ENCODE results near the gene STEAP3.

Gene STEAP3

GRCh38 chr2:119293254-119293653 is 69.6 kb downstream of the STEAP3 start:
- Histone ChIP-seq H2AFZ (ENCODE audit: low read depth, low read length) (no peak overlapping the region), H3K9me3 (ENCODE audit: low read length) (no peaks in the 10 kb centered on the region), H3K36me3 (ENCODE audit: insufficient read depth, low read length) (no peaks in the 10 kb centered on the region), H3K4me3 (ENCODE audit: low read length) (no peak overlapping the region), H3K27me3 (ENCODE audit: insufficient read depth, low read length) (no peaks in the 10 kb centered on the region), H3K4me1 (ENCODE audit: insufficient read depth, low read length) (peaks cover 6% of the 10 kb centered on the region)

DNA sequence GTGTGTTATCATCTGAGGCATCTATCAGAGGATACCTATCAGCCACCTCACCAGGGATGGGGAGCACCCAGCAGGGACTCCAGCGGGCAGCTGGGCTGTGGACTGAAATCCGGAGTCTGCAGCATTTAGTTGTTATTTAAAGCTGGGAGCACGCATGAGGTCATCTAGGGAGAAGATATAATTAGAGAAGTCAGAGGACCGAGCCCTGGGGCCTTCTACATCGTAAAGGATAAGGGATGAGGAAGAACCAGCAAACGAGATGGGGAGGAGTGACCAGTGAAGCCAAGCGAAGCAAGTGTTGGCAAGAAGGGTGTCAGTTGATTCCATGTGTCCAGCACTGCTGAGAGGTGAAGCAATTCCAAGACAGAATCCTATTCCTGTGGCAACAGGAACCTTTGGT is 70.3 kb downstream of the STEAP3 start:
- H3K4me1 ChIP-seq (ENCODE audit: insufficient read depth, low read length): peaks cover 6% of the 10 kb centered on the region
- no peak overlapping the region for H3K4me3 ChIP-seq (ENCODE audit: low read length)
- no peaks in the 10 kb centered on the region for H3K27me3 ChIP-seq (ENCODE audit: insufficient read depth, low read length)
- H3K36me3 ChIP-seq (ENCODE audit: insufficient read depth, low read length): no peaks in the 10 kb centered on the region
- no peaks in the 10 kb centered on the region for H3K9me3 ChIP-seq (ENCODE audit: low read length)
- H2AFZ ChIP-seq (ENCODE audit: low read depth, low read length): no peak overlapping the region

DNA sequence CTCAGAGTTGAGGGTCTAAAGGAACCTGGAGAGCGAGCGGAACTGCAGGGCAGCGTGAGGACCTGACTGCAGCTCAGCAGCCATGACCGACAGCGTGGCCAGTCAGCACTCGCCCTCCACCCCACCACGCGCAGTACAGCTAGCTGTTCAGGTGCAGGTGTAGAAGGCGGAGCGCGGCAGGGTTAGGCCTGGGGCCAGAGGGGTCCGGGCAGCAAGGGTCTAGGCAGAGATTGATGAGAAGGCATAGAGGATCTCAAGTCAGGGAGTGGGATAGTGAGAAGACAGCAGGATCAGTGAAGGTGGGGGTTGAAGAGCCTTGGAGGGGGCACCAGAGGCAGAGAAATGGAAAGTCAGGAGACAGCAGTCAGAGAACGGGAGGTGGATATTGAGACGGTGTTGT is 71.0 kb downstream of the STEAP3 start:
- no peaks in the 10 kb centered on the region for H3K36me3 ChIP-seq (ENCODE audit: insufficient read depth, low read length)
- no peak overlapping the region for H2AFZ ChIP-seq (ENCODE audit: low read depth, low read length)
- no peaks in the 10 kb centered on the region for H3K27me3 ChIP-seq (ENCODE audit: insufficient read depth, low read length)
- peaks cover 6% of the 10 kb centered on the region for H3K4me1 ChIP-seq (ENCODE audit: insufficient read depth, low read length)
- no peaks in the 10 kb centered on the region for H3K9me3 ChIP-seq (ENCODE audit: low read length)
- no peak overlapping the region for H3K4me3 ChIP-seq (ENCODE audit: low read length)

DNA sequence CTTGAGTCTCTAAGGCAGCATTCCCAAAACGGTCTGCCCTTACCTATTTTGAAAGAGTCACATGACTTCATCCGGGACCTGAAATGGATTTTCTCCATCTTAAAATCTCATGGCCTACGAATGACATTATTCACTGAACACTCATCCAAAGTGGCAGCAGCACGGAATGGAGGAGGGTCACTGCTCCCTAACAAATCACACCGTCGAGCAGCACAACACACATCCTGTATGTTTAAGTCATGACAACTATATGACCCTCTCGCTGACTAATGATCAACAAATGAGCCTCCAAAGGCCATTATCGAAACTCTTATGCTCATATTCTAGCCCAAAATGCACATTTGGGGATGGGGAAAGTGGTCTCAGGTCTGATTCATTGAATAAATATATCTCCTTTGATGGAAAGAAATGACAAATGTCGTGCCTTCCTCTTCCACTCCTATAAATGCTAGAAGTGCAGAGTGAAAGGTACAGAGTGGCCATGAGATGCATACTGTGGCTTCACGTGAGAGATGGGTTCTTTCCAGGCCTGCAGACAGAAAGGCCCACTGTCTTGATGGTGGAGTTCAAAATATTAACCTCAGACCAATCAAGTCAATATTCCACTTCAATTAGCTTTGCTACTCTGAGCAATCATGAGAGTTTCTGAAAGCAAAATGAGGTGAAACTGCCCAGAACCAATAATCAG is 72.2 kb downstream of the STEAP3 start:
- no peak overlapping the region for H3K4me3 ChIP-seq (ENCODE audit: low read length)
- H3K27me3 ChIP-seq (ENCODE audit: insufficient read depth, low read length): no peaks in the 10 kb centered on the region
- H3K36me3 ChIP-seq (ENCODE audit: insufficient read depth, low read length): no peaks in the 10 kb centered on the region
- no peaks in the 10 kb centered on the region for H3K9me3 ChIP-seq (ENCODE audit: low read length)
- H3K4me1 ChIP-seq (ENCODE audit: insufficient read depth, low read length): peaks cover 6% of the 10 kb centered on the region
- no peak overlapping the region for H2AFZ ChIP-seq (ENCODE audit: low read depth, low read length)

DNA sequence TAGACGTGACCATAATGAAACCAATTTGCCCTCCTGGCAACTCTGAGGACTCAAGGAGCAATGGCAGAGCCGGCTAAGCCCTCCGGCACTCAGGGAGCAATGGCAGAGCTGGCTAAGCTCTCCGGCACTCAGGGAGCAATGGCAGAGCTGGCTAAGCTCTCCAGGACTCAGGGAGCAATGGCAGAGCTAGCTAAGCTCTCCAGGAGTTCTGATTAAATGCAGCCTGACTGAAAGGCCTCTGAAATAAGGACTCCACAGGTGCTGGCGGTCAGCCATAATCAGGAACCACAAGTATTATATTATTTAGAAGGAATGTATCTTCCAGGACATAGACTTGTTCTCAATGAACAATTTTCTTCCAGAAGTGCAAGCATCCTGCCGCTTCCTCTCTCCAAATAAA is 77.8 kb downstream of the STEAP3 start:
- H3K27me3 ChIP-seq (ENCODE audit: insufficient read depth, low read length): no peaks in the 10 kb centered on the region
- no peak overlapping the region for H3K4me3 ChIP-seq (ENCODE audit: low read length)
- peaks cover 15% of the 10 kb centered on the region for H3K4me1 ChIP-seq (ENCODE audit: insufficient read depth, low read length)
- H2AFZ ChIP-seq (ENCODE audit: low read depth, low read length): no peak overlapping the region
- no peaks in the 10 kb centered on the region for H3K9me3 ChIP-seq (ENCODE audit: low read length)
- H3K36me3 ChIP-seq (ENCODE audit: insufficient read depth, low read length): no peaks in the 10 kb centered on the region

- no peaks in the 10 kb centered on the region for H3K36me3 ChIP-seq (ENCODE audit: insufficient read depth, low read length)
- peaks cover 15% of the 10 kb centered on the region for H3K4me1 ChIP-seq (ENCODE audit: insufficient read depth, low read length)
- H3K4me3 ChIP-seq (ENCODE audit: low read length): no peak overlapping the region
- H2AFZ ChIP-seq (ENCODE audit: low read depth, low read length): no peak overlapping the region
- H3K9me3 ChIP-seq (ENCODE audit: low read length): no peaks in the 10 kb centered on the region
- H3K27me3 ChIP-seq (ENCODE audit: insufficient read depth, low read length): no peaks in the 10 kb centered on the region
Observed at GRCh38 chr2:119304847-119305246, 81.2 kb downstream of the STEAP3 start.

DNA sequence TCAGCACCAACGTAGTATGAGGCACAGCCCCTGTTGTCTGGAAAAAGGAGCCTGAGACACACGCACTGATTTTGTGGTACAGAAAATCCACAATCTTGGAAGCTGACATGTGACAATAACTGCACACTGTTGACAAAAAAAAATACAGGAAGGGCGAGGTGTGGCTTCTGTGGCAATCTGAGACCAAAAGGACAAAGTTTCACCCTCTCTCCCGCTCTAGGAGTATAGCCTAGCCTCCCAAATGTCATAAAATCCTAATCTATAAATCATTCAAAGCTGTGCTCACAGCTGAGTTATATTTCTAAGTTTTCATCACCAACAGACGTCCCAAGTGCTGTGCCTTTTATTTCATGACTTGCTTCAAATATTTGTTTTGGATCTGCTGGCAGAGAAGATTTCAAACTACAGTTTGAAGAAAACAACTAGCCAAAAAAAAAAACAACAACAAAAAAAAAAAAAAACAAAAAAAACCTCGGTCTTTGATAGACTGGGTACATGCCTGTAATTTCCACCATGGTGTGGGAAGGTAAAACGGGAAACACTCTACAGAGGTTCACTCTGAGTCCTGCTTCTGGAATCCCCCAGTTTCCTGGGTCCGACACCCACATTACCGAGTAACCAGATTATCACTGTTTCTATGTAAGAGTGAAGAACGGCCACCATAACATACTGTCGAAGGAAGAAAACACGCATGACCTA is 82.0 kb downstream of the STEAP3 start:
- H3K9me3 ChIP-seq (ENCODE audit: low read length): no peaks in the 10 kb centered on the region
- H3K27me3 ChIP-seq (ENCODE audit: insufficient read depth, low read length): no peaks in the 10 kb centered on the region
- peaks cover 15% of the 10 kb centered on the region for H3K4me1 ChIP-seq (ENCODE audit: insufficient read depth, low read length)
- H2AFZ ChIP-seq (ENCODE audit: low read depth, low read length): no peak overlapping the region
- H3K36me3 ChIP-seq (ENCODE audit: insufficient read depth, low read length): no peaks in the 10 kb centered on the region
- no peak overlapping the region for H3K4me3 ChIP-seq (ENCODE audit: low read length)

DNA sequence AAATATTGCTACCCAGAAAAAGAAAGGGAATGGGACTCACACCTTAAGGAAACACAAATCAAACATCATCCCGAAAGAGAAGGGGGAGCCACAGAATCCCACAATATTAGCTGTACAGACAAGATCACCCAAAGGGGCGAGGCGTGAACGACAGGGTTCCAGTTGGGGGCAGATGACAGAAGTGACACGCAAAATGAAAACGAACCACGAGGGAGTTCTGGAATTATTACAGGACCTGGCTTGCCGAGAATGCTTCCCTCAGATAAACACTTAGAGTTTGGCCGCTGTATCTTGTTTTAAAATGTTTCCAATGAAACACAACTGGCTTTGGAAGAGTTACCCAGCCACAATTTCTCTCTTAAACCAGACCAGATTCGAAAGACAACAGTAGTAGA is 82.6 kb downstream of the STEAP3 start:
- H2AFZ ChIP-seq (ENCODE audit: low read depth, low read length): no peak overlapping the region
- H3K4me1 ChIP-seq (ENCODE audit: insufficient read depth, low read length): peaks cover 15% of the 10 kb centered on the region
- no peaks in the 10 kb centered on the region for H3K9me3 ChIP-seq (ENCODE audit: low read length)
- no peak overlapping the region for H3K4me3 ChIP-seq (ENCODE audit: low read length)
- H3K36me3 ChIP-seq (ENCODE audit: insufficient read depth, low read length): no peaks in the 10 kb centered on the region
- H3K27me3 ChIP-seq (ENCODE audit: insufficient read depth, low read length): no peaks in the 10 kb centered on the region

DNA sequence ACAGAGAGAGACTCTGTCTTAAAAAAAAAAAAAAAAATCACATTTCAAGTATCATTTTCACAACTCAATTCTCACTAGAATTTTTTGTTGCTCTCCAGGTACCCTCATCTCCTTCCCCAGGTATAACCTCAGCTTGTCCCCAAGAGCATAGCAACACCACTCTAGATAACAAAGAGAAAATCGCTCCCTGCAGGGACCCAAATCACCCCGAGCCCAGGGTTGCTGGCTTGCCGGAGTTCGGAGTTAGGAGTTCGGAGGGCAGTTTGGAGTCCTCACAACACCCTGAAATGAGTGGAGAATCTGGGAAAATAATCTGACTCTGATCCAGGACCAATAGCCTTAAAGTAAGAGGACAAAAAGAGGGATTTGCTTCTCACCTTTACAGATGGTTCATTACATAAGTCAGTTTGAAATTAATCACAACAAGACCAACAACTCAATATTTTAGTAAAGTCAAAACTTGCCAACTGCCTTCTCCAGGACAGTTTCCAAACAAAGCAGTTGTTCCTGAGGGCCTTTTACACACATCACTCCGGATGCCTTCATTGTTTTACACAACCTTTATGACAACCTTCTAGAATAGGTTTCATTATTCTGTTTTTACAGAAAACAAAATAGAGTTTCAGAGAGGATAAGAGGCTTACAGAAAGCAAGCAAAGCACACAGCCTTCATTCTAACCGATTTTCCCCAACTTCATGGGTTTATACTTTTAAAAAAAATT is 83.9 kb downstream of the STEAP3 start:
- Histone ChIP-seq H2AFZ (ENCODE audit: low read depth, low read length) (no peak overlapping the region), H3K27me3 (ENCODE audit: insufficient read depth, low read length) (no peaks in the 10 kb centered on the region), H3K9me3 (ENCODE audit: low read length) (no peaks in the 10 kb centered on the region), H3K4me3 (ENCODE audit: low read length) (no peak overlapping the region), H3K36me3 (ENCODE audit: insufficient read depth, low read length) (no peaks in the 10 kb centered on the region), H3K4me1 (ENCODE audit: insufficient read depth, low read length) (peaks cover 11% of the 10 kb centered on the region)

GRCh38 chr2:119308793-119309330 is 85.2 kb downstream of the STEAP3 start:
- Histone ChIP-seq H3K4me1 (ENCODE audit: insufficient read depth, low read length) (no peaks in the 10 kb centered on the region), H3K4me3 (ENCODE audit: low read length) (no peak overlapping the region)

DNA sequence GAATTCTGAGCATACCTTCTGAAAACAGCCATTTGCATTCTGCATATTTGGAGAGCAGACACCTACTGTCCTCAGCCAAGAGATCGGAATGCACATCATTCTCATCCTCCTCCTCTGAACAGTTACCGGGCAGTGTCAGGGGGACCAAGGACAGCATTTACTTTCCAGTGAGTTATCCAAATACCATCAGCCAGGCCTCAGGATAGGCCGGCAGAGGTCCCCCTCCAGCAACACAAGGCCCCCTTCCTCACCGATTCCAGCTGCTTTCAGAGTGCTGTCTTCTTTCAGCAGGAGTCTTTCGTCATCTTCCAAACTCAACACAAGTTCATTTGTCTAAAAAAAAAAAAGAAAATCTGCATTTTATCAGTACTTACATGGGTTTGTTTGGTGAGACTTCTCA is 87.7 kb downstream of the STEAP3 start:
- Histone ChIP-seq H3K4me3 (ENCODE audit: low read length) (no peak overlapping the region), H3K27me3 (ENCODE audit: insufficient read depth, low read length) (no peaks in the 10 kb centered on the region), H3K36me3 (ENCODE audit: insufficient read depth, low read length) (no peaks in the 10 kb centered on the region), H3K9me3 (ENCODE audit: low read length) (no peaks in the 10 kb centered on the region), H3K4me1 (ENCODE audit: insufficient read depth, low read length) (no peaks in the 10 kb centered on the region), H2AFZ (ENCODE audit: low read depth, low read length) (no peak overlapping the region)

More at GRCh38 chr2:119308793-119309330, 85.2 kb downstream of the STEAP3 start:
- H3K27me3 ChIP-seq (ENCODE audit: insufficient read depth, low read length): no peaks in the 10 kb centered on the region
- no peaks in the 10 kb centered on the region for H3K36me3 ChIP-seq (ENCODE audit: insufficient read depth, low read length)
- H3K9me3 ChIP-seq (ENCODE audit: low read length): no peaks in the 10 kb centered on the region
- H2AFZ ChIP-seq (ENCODE audit: low read depth, low read length): no peak overlapping the region

- no peaks in the 10 kb centered on the region for H3K4me1 ChIP-seq (ENCODE audit: insufficient read depth, low read length)
- H3K4me3 ChIP-seq (ENCODE audit: low read length): no peak overlapping the region
- no peak overlapping the region for H2AFZ ChIP-seq (ENCODE audit: low read depth, low read length)
- no peaks in the 10 kb centered on the region for H3K27me3 ChIP-seq (ENCODE audit: insufficient read depth, low read length)
- no peaks in the 10 kb centered on the region for H3K9me3 ChIP-seq (ENCODE audit: low read length)
- H3K36me3 ChIP-seq (ENCODE audit: insufficient read depth, low read length): no peaks in the 10 kb centered on the region
Observed at GRCh38 chr2:119311831-119312230, 88.2 kb downstream of the STEAP3 start.
